ENCODE results near the gene TRANK1. TPM values are rescaled to one million over a fixed set of nuclear protein-coding genes. Genes with fewer than 3 reads are reported as not detected.

The TRANK1 gene
- total and polyA plus RNA-seq, 2 of the 4 experiments (the other 2 are of a cell fraction): 7.9 to 12.7 TPM

- in situ Hi-C loops (cut with MboI; ENCODE audit: low sequenced_read_pairs): no loop called here
- no peak for TF ChIP-seq MAZ (IDR thresholded peaks at IDR 0.05; ENCODE audit: borderline replicate concordance, low read depth, low read length)
- no peak for TF ChIP-seq CEBPB (IDR thresholded peaks at IDR 0.05; ENCODE audit: low read depth, low read length)
- no peak for TF ChIP-seq CTCF (conservative IDR thresholded peaks at IDR 0.05; ENCODE audit: low read depth, low read length)
- TF ChIP-seq RCOR1 (IDR thresholded peaks at IDR 0.05; ENCODE audit: insufficient replicate concordance, low read length): no peak
- no peak for TF ChIP-seq MXI1 (IDR thresholded peaks at IDR 0.05; ENCODE audit: borderline replicate concordance, low read depth, low read length)
- TF ChIP-seq NFE2L2 (IDR thresholded peaks at IDR 0.05; ENCODE audit: low read depth, low read length): no peak
- TF ChIP-seq USF2 (IDR thresholded peaks at IDR 0.05; ENCODE audit: low read depth, low read length): no peak
- TF ChIP-seq RAD21 (IDR thresholded peaks at IDR 0.05; ENCODE audit: low read length): no peak
- TF ChIP-seq ELK1 (IDR thresholded peaks at IDR 0.05; ENCODE audit: borderline replicate concordance, low read depth, low read length): no peak
- no peak for TF ChIP-seq FOS (IDR thresholded peaks at IDR 0.05; ENCODE audit: low read depth, low read length)
- no peak for TF ChIP-seq CHD1 (IDR thresholded peaks at IDR 0.05; ENCODE audit: low read depth, low read length)
- TF ChIP-seq POLR2A (IDR thresholded peaks at IDR 0.05; ENCODE audit: low read depth, low read length): no peak
- no peak for TF ChIP-seq RFX5 (IDR thresholded peaks at IDR 0.05; ENCODE audit: low read depth, low read length)
- Histone ChIP-seq H3K18ac (ENCODE audit: low read depth, low read length) (no peak overlapping the region), H3K79me1 (ENCODE audit: low read depth in 1 of 2, low read length in 2 of 2) (peaks cover 7 to 28% of the 10 kb centered on the region in 2 experiments; a peak in 2 of 4 replicates), H2BK20ac (ENCODE audit: low read depth, low read length) (no peak overlapping the region), H4K91ac (ENCODE audit: insufficient read depth, low read depth, low read length) (no peak overlapping the region), H4K20me1 (ENCODE audit: insufficient read depth, low read length) (no peaks in the 10 kb centered on the region), H3K4ac (ENCODE audit: low read depth, low read length) (peak overlapping the region; percentile 40; the same call in 1 of the 2 replicates), H2BK120ac (ENCODE audit: low read depth, low read length) (peak overlapping the region; percentile 47; the same call in 1 of the 2 replicates), H2BK15ac (ENCODE audit: low read depth, low read length) (no peak overlapping the region), H3K14ac (replicated peaks; ENCODE audit: low read depth, low read length) (no peak overlapping the region), H3K9me3 (ENCODE audit: control insufficient read depth, insufficient read depth, low read length) (peaks cover 3% of the 10 kb centered on the region; the same call in 1 of the 2 replicates), H2AFZ (replicated peaks; ENCODE audit: low read length, poor library complexity) (peak overlapping the region; percentile 97), H3K9ac (ENCODE audit: low read depth, low read length) (no peak overlapping the region), H3K27me3 (ENCODE audit: control insufficient read depth, insufficient read depth, low read length) (no peaks in the 10 kb centered on the region), H3K4me2 (ENCODE audit: low read depth, low read length) (no peak overlapping the region; the same call in 1 of the 2 replicates), H3K27ac (ENCODE audit: insufficient read depth, low read length) (no peak overlapping the region), H3K36me3 (ENCODE audit: control insufficient read depth, insufficient read depth, low read length) (no peaks in the 10 kb centered on the region), H2AK5ac (ENCODE audit: low read depth, low read length) (no peak overlapping the region), H4K5ac (ENCODE audit: low read depth, low read length) (peak overlapping the region; percentile 44; the same call in 1 of the 2 replicates), H3K4me1 (ENCODE audit: control insufficient read depth, insufficient read depth, low read length) (peaks cover 8% of the 10 kb centered on the region), H3K56ac (ENCODE audit: extremely low read depth, insufficient read depth, low read length) (no peak overlapping the region), H4K8ac (ENCODE audit: low read depth in 2 of 2, low read length in 2 of 2) (peak overlapping the region; percentile 49 to 56; a peak in 2 of 4 replicates), H2AK9ac (replicated peaks; ENCODE audit: low read depth, low read length, poor library complexity) (peak overlapping the region; percentile 86), H3K4me3 (ENCODE audit: insufficient read depth, low read depth, low read length) (no peak overlapping the region), H3K23ac (ENCODE audit: low read depth, low read length) (no peak overlapping the region), H3K9me1 (ENCODE audit: insufficient read depth, low read length) (peaks cover 6% of the 10 kb centered on the region; the same call in 1 of the 2 replicates), H2BK5ac (ENCODE audit: low read depth, low read length, poor library complexity, severe bottlenecking) (no peak overlapping the region)
- POLR2A ChIA-PET (ENCODE audit: unreplicated experiment): no interaction called here
- BruUV-seq (replicated peaks): no TSS peak
- intact Hi-C loops (cut with micrococcal nuclease): no loop called here
- WGBS, 2 experiments (ENCODE audit: extremely low coverage in 2 of 2, insufficient read length in 1 of 2): 94% methylated on average over 5 of the region's 28 CpGs; no CpG with 5 or more reads in 1 of the 2 experiments
- no peak for DNase-seq
- dilution Hi-C loops (cut with HindIII; ENCODE audit: low sequenced_read_pairs, unreplicated experiment): no loop called here
- CTCF ChIA-PET: interaction anchor here (1.2 to 3.4 kb wide), 2 partner anchors 13 kb away, joined by 4 to 15 read pairs; no protein-coding TSS in a partner anchor
- ATAC-seq (ENCODE audit: low read depth): no peak
Observed at GRCh38 chr3:36945333-36945980, 603 bp upstream of the TRANK1 start.

Measured in IMR-90 (cell line).